ENCODE results near the gene WDHD1. TPM values are rescaled to one million over a fixed set of nuclear protein-coding genes. Genes with fewer than 3 reads are reported as not detected.
A peak's percentile ranks its signal among the peaks of the same experiment; 100 is the strongest.

WDHD1 gene
- total RNA-seq, 6 donors from 2014 or later = 1.0 to 5.0 (median 2.6) TPM

DNA sequence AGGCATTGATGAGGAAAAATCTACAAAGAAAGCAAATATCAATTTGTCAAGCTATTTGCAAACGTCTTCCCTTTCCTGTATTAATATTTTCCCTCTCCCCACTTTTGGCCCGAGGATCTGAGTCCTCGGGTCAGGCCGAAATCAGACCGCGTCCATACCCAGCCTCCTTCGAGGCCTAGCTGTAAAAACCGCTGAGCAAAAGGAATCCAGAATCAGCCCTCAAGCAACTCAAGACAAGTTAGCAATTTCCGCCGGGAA, 24.2 kb upstream of the WDHD1 start:
- H3K27me3 ChIP-seq = no peaks in the 10 kb centered on the region
- no peak for ATAC-seq (ENCODE audit: low FRiP score in 2 of 2)
- H3K4me1 ChIP-seq = peaks cover 31 to 40% (median 33%) of the 10 kb centered on the region in 4 donors
- peaks cover 0 to 9% (median 0%) of the 10 kb centered on the region in 4 donors for H3K36me3 ChIP-seq
- H3K9me3 ChIP-seq = no peaks in the 10 kb centered on the region
- DNase-seq = no peak
- H3K4me3 ChIP-seq = peak overlapping the region in 3 of 4 donors; percentile 63 to 92 (median 79)
- WGBS, 2 donors = 0 to 1% methylated on average over 8 to 10 of the region's 10 CpGs
- peak overlapping the region; percentile 97 to 100 (median 100) for H3K27ac ChIP-seq
- TF ChIP-seq EP300 (IDR thresholded peaks at IDR 0.05) (no peak), CTCF (IDR thresholded peaks at IDR 0.05) (no peak), POLR2AphosphoS5 (IDR thresholded peaks at IDR 0.05) (no peak), POLR2A (IDR thresholded peaks at IDR 0.05) (no peak)

DNA sequence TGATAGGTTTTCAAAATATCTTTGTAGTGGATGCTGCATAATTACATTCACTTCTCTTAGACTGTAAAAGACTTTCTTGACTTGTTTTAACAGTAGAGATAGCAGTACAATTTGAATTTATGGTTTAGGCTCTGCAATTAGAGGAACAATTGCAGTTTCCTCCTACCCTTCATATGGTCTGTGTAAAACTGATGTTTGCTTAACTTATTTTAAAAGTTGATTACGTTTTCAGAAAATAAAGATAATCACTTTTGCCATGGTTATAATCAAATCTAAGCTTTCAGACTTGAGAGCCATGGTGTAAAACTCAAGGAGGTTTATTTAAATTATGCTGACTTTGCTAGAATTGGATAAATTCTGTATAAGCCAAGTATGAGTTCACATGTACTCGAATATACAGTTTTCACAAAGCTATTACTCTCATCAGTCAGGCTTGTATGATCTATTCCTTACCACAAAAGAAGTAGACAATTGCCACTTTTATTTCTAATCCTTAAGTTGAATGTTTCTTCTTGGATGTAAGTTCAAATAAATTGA, 22.1 kb upstream of the WDHD1 start:
- no peak for DNase-seq
- TF ChIP-seq POLR2A (IDR thresholded peaks at IDR 0.05) (no peak), EP300 (IDR thresholded peaks at IDR 0.05) (no peak), CTCF (IDR thresholded peaks at IDR 0.05) (no peak), POLR2AphosphoS5 (IDR thresholded peaks at IDR 0.05) (no peak)
- H3K9me3 ChIP-seq = no peaks in the 10 kb centered on the region
- H3K27me3 ChIP-seq = no peaks in the 10 kb centered on the region
- H3K27ac ChIP-seq = no peak overlapping the region
- H3K36me3 ChIP-seq = peaks cover 0 to 2% (median 1%) of the 10 kb centered on the region in 4 donors
- no peak overlapping the region for H3K4me3 ChIP-seq
- 90 to 92% methylated on average over 2 of the region's 2 CpGs for WGBS, 2 donors
- ATAC-seq (ENCODE audit: low FRiP score in 2 of 2) = no peak
- peaks cover 17 to 23% (median 19%) of the 10 kb centered on the region in 4 donors for H3K4me1 ChIP-seq

GRCh38 chr14:55047301-55048053, 20.6 kb upstream of the WDHD1 start:
- ATAC-seq (ENCODE audit: low FRiP score in 2 of 2) (no peak), DNase-seq (no peak)
- Histone ChIP-seq H3K36me3 (peaks cover 0 to 13% (median 8%) of the 10 kb centered on the region in 4 donors), H3K9me3 (no peaks in the 10 kb centered on the region), H3K4me1 (peaks cover 4 to 9% (median 6%) of the 10 kb centered on the region in 4 donors), H3K27me3 (no peaks in the 10 kb centered on the region), H3K4me3 (no peak overlapping the region), H3K27ac (no peak overlapping the region)
- 85 to 90% methylated on average over 5 of the region's 5 CpGs for WGBS, 2 donors
- TF ChIP-seq CTCF (IDR thresholded peaks at IDR 0.05) (no peak), POLR2A (IDR thresholded peaks at IDR 0.05) (no peak), EP300 (IDR thresholded peaks at IDR 0.05) (no peak), POLR2AphosphoS5 (IDR thresholded peaks at IDR 0.05) (no peak)

GRCh38 chr14:55045087-55045486, 18.2 kb upstream of the WDHD1 start:
- Histone ChIP-seq H3K36me3 (peaks cover 0 to 13% (median 8%) of the 10 kb centered on the region in 4 donors), H3K4me3 (no peak overlapping the region), H3K4me1 (no peaks in the 10 kb centered on the region), H3K27me3 (no peaks in the 10 kb centered on the region), H3K27ac (no peak overlapping the region), H3K9me3 (no peaks in the 10 kb centered on the region)
- DNase-seq (no peak), ATAC-seq (ENCODE audit: low FRiP score in 2 of 2) (no peak)
- TF ChIP-seq EP300 (IDR thresholded peaks at IDR 0.05) (no peak), CTCF (IDR thresholded peaks at IDR 0.05) (no peak), POLR2A (IDR thresholded peaks at IDR 0.05) (no peak), POLR2AphosphoS5 (IDR thresholded peaks at IDR 0.05) (no peak)

GRCh38 chr14:55043528-55043927, 16.6 kb upstream of the WDHD1 start:
- Histone ChIP-seq H3K27ac (no peak overlapping the region), H3K4me3 (no peak overlapping the region), H3K4me1 (no peaks in the 10 kb centered on the region), H3K36me3 (peaks cover 0 to 13% (median 8%) of the 10 kb centered on the region in 4 donors), H3K27me3 (no peaks in the 10 kb centered on the region), H3K9me3 (no peaks in the 10 kb centered on the region)
- TF ChIP-seq POLR2AphosphoS5 (IDR thresholded peaks at IDR 0.05) (no peak), POLR2A (IDR thresholded peaks at IDR 0.05) (no peak), CTCF (IDR thresholded peaks at IDR 0.05) (no peak), EP300 (IDR thresholded peaks at IDR 0.05) (no peak)
- ATAC-seq (ENCODE audit: low FRiP score in 2 of 2) (no peak), DNase-seq (no peak)
- WGBS, 2 donors = 86 to 89% methylated on average over 5 of the region's 5 CpGs

All from upper lobe of left lung (tissue), 6 donors.